Heart left ventricle (tissue), 13 donors: Measurements from ENCODE around the gene ZSWIM4.
A peak's percentile ranks its signal among the peaks of the same experiment; 100 is the strongest.

Experiments used
- POLR2A ChIP-seq, 2 donors: fragments of 450-650 bp; IDR thresholded peaks; one replicate each; pipeline ENCODE4 v1.6.1; 2017; ENCODE audit warnings: antibody characterized with exemption in 2 of 2, mild to moderate bottlenecking in 2 of 2, moderate library complexity in 2 of 2
- TF ChIP-seq, protein P1 (sequence below), 12 donors: fragments of 200-600 bp; sonication (generic) in 4 of 12; IDR thresholded peaks; one replicate each; pipeline versions ENCODE4 v1.5.0 to v1.8.0; 2018 to 2022; ENCODE audit warnings: antibody characterized with exemption in 12 of 12, mild to moderate bottlenecking in 5 of 12
- donor health status: ischemic (EF 13 %, LVEDD 7.1; RV severe dilation, severe dysfunction).
- donor health status: DM: no; HTN: yes; CAD: no.
- donor health status: DM: no; HTN: no; CAD: no.
- donor health status: ischemic (EF 25% LVEDD 6.9; RV normal size, moderate dysfunction).
- donor health status: ischemic (EF 25% LVEDD 5.7; RV mildly dilated, moderate dysfunction).
- donor health status: ischemic (EF 35%, LVEDD 5.7; RV mildly dilated, moderate dysfunction).
- donor health status: nonischemic (EF 11% LVEDD 7.7; RV severe dilation, severe dysfunction).
- donor health status: DM: yes; HTN: yes; CAD: no.
- donor health status: PGD.
- donor health status: ischemic (EF 29% LVEDD 5.4; RV normal size, mild dysfunction).
- donor health status: nonischemic (EF 23%, LVEDD 6.1; RV moderate dilation, normal function).

DNA sequence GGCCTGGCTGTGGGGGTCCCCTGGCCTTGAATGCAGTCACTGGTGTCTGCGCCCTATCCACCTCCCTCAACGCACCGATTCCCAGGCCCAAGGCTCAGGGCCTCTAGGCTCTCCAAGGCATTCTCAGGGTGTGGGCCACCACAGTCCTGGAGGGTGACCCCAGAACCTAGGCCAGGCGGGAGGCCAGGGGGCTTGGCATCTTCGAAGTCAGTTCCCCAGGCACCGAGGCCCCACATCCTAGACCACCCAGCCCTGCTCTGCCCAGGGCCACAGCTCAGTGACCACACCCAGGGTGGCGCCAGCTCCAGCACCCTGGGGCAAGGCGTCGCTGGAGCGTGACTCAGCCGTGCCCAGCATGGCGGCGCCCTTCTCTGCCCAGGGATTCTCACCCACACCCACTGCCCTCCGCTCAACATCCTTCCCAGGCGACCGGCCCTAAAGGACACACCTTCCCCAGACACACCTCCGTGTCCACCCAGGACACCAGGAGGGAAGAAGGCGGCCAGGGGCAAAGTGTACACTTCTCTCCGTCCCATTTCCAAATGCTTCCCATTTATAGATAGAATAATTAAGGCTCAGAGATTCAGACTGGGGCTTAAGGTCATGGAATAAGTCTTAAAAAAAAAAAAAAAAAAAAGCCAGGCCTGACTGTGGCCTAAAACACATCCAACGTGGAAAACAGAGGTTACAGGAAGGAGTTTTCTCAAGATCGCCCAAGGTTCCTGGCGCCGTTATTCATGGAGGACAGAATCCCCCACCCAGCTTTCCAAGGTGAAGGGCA, 45.3 kb downstream of the ZSWIM4 start:
- TF ChIP-seq, protein P1, sequence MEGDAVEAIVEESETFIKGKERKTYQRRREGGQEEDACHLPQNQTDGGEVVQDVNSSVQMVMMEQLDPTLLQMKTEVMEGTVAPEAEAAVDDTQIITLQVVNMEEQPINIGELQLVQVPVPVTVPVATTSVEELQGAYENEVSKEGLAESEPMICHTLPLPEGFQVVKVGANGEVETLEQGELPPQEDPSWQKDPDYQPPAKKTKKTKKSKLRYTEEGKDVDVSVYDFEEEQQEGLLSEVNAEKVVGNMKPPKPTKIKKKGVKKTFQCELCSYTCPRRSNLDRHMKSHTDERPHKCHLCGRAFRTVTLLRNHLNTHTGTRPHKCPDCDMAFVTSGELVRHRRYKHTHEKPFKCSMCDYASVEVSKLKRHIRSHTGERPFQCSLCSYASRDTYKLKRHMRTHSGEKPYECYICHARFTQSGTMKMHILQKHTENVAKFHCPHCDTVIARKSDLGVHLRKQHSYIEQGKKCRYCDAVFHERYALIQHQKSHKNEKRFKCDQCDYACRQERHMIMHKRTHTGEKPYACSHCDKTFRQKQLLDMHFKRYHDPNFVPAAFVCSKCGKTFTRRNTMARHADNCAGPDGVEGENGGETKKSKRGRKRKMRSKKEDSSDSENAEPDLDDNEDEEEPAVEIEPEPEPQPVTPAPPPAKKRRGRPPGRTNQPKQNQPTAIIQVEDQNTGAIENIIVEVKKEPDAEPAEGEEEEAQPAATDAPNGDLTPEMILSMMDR (IDR thresholded peaks at IDR 0.05): peak in 1 of 12 donors; percentile 10
- peak in 1 of 2 donors; percentile 38 for TF ChIP-seq POLR2A (IDR thresholded peaks at IDR 0.05)
